HL-60 (cell line): ENCODE data around the gene TUBG2.
"Not testable (repeated sequence)": the region's sequence is repeated elsewhere in the genome, so short reads cannot be mapped to it uniquely, and the experiment has no call there.

Experiments
- DNase-seq, 2 experiments: peaks; one replicate each; pipeline ENCODE4 v3.0.0-alpha.2; 2010 to 2020; ENCODE audit warnings: low read depth in 1 of 2, low spot score in 1 of 2
- H3K27ac ChIP-seq: fragments of 250-450 bp; sonication (Bioruptor Pico); replicated peaks from 2 replicates; pipeline ENCODE4 v1.5.1; 2020; ENCODE audit warnings: mild to moderate bottlenecking, moderate library complexity
- H3K27me3 ChIP-seq: fragments of 250-450 bp; sonication (Bioruptor Pico); 2 replicates; pipeline ENCODE4 v1.5.1; 2021; ENCODE audit warnings: mild to moderate bottlenecking, moderate library complexity; ENCODE audit not compliant: insufficient read depth, poor library complexity, severe bottlenecking
- H3K4me3 ChIP-seq: replicated peaks from 2 replicates; pipeline ENCODE4 v1.5.1; 2011; ENCODE audit warnings: mild to moderate bottlenecking, control low read depth, low read length; ENCODE audit not compliant: insufficient read depth
- CTCF ChIP-seq: IDR thresholded peaks from one replicate; pipeline ENCODE4 v1.5.1; 2011; ENCODE audit warnings: low read length, control low read depth, inconsistent platforms; ENCODE audit not compliant: insufficient read depth
- GABPA ChIP-seq: IDR thresholded peaks from 2 replicates; pipeline ENCODE4 v1.6.1; 2012; ENCODE audit warnings: low read depth
- POLR2AphosphoS5 ChIP-seq: IDR thresholded peaks from 2 replicates; pipeline ENCODE4 v1.6.1; 2012; ENCODE audit warnings: low read depth
- REST ChIP-seq: IDR thresholded peaks from 2 replicates; pipeline ENCODE4 v1.6.1; 2012; ENCODE audit warnings: low read depth; ENCODE audit not compliant: insufficient replicate concordance
- SPI1 ChIP-seq: IDR thresholded peaks from 2 replicates; pipeline ENCODE4 v1.6.1; 2012; ENCODE audit warnings: low read depth, mild to moderate bottlenecking, borderline replicate concordance
- long read RNA-seq: library from polyadenylated mRNA; unstranded; transcript quantifications from one replicate; pipeline ENCODE4 v2.0.0, GENCODE V29; 2020

The TUBG2 gene
- long read RNA-seq, result 0 reads

GRCh38 chr17:42659079-42659931 lies at the start of gene TUBG2:
TUBG2 (plus strand) TSS chr17:42659284; CDS start chr17:42659504, 220 bp downstream.
- Histone ChIP-seq H3K27me3 (peaks cover 4% of the 10 kb centered on the region), H3K27ac (no peak within 1 kb of the TSS), H3K4me3 (peak within 1 kb of the TSS; percentile 54)
- peak in 1 of 2 experiments; percentile 35 for DNase-seq
- TF ChIP-seq SPI1, result no peak
- no peak for TF ChIP-seq POLR2AphosphoS5

GRCh38 chr17:42609814-42610801 lies 49.0 kb upstream of the TUBG2 start:
- DNase-seq, result peak in 1 of 2 experiments; percentile 24
- not testable (repeated sequence) for H3K27me3 ChIP-seq
- peak overlapping the region; percentile 82 for H3K4me3 ChIP-seq
- H3K27ac ChIP-seq, result peak overlapping the region; percentile 70

GRCh38 chr17:42612013-42612412 lies 47.1 kb upstream of the TUBG2 start:
- TF ChIP-seq GABPA (no peak), CTCF (no peak), POLR2AphosphoS5 (no peak), REST (no peak), SPI1 (no peak)
- H3K27ac ChIP-seq, result no peak overlapping the region
- DNase-seq, result no peak
- H3K4me3 ChIP-seq, result no peak overlapping the region
- no peaks in the 10 kb centered on the region for H3K27me3 ChIP-seq

GRCh38 chr17:42613699-42614295 lies 45.3 kb upstream of the TUBG2 start:
- H3K27ac ChIP-seq, result no peak overlapping the region
- no peak overlapping the region for H3K4me3 ChIP-seq
- DNase-seq, result no peak
- H3K27me3 ChIP-seq, result no peaks in the 10 kb centered on the region
- TF ChIP-seq GABPA (no peak), REST (no peak), CTCF (no peak), POLR2AphosphoS5 (no peak), SPI1 (no peak)
